NCI-H69 (cell line): ENCODE results near the gene ABI3BP.

Experiments
- DNase-seq: peaks from one replicate; lab custom pipeline; 2025; lab: John Stamatoyannopoulos, UW

ABI3BP gene

GRCh38 chr3:100891033-100891432 lies 102.2 kb downstream of the ABI3BP start:
- no peak for DNase-seq

- no peak for DNase-seq
Observed at GRCh38 chr3:100888881-100889280, 104.3 kb downstream of the ABI3BP start.

GRCh38 chr3:100882571-100882984 lies 110.6 kb downstream of the ABI3BP start:
- DNase-seq = no peak

GRCh38 chr3:100880845-100881244 lies 112.4 kb downstream of the ABI3BP start:
- DNase-seq = no peak

- DNase-seq = no peak
Observed at GRCh38 chr3:100880072-100880471, 113.1 kb downstream of the ABI3BP start.

- no peak for DNase-seq
Observed at GRCh38 chr3:100879195-100879810, 113.9 kb downstream of the ABI3BP start.

GRCh38 chr3:100877286-100877685 lies 115.9 kb downstream of the ABI3BP start:
- DNase-seq = no peak

- peak; percentile 1 for DNase-seq
Observed at GRCh38 chr3:100875239-100875638, 118.0 kb downstream of the ABI3BP start.

- DNase-seq = no peak
Observed at GRCh38 chr3:100873611-100874010, 119.6 kb downstream of the ABI3BP start.

- DNase-seq = no peak
Observed at GRCh38 chr3:100871306-100871705, 121.9 kb downstream of the ABI3BP start.

GRCh38 chr3:100869787-100870186 lies 123.4 kb downstream of the ABI3BP start:
- no peak for DNase-seq

- DNase-seq = no peak
Observed at GRCh38 chr3:100868894-100869293, 124.3 kb downstream of the ABI3BP start.

- no peak for DNase-seq
Observed at GRCh38 chr3:100868096-100868495, 125.1 kb downstream of the ABI3BP start.

GRCh38 chr3:100865442-100865841 lies 127.8 kb downstream of the ABI3BP start:
- DNase-seq = no peak

- DNase-seq = no peak
Observed at GRCh38 chr3:100864471-100865250, 128.6 kb downstream of the ABI3BP start.

- DNase-seq = no peak
Observed at GRCh38 chr3:100857863-100858262, 135.4 kb downstream of the ABI3BP start.

GRCh38 chr3:100856821-100857220 lies 136.4 kb downstream of the ABI3BP start:
- DNase-seq = no peak

GRCh38 chr3:100852840-100853239 lies 140.4 kb downstream of the ABI3BP start:
- no peak for DNase-seq

- no peak for DNase-seq
Observed at GRCh38 chr3:100850701-100851100, 142.5 kb downstream of the ABI3BP start.

- no peak for DNase-seq
Observed at GRCh38 chr3:100850156-100850555, 143.1 kb downstream of the ABI3BP start.

GRCh38 chr3:100844063-100844936 lies 148.9 kb downstream of the ABI3BP start:
- DNase-seq = no peak

GRCh38 chr3:100838157-100838556 lies 155.1 kb downstream of the ABI3BP start:
- peak; percentile 6 for DNase-seq

- no peak for DNase-seq
Observed at GRCh38 chr3:100836661-100837060, 156.6 kb downstream of the ABI3BP start.
